PC-9 (cell line): Measurements from ENCODE around the gene COL4A1. TPM values are rescaled to one million over a fixed set of nuclear protein-coding genes. Genes with fewer than 3 reads are reported as not detected.

ENCODE experiments used
- BruUV-seq: library from RNA; stranded (reverse); fragments of 400-500 nt; replicated peaks from 2 replicates; lab custom pipeline; 2021; lab: Mats Ljungman, UMichigan
- CTCF ChIA-PET: fragments of 300-600 bp; sonication (Branson Sonifier 250); formaldehyde crosslinking; loops from one replicate; lab custom pipeline; 2022; ENCODE audit warnings: antibody characterized with exemption; lab: Charles Lee
- POLR2A ChIA-PET: fragments of 300-600 bp; sonication (Branson Sonifier 250); formaldehyde crosslinking; loops from one replicate; lab custom pipeline; 2022; ENCODE audit warnings: antibody characterized with exemption; ENCODE audit not compliant: unreplicated experiment; lab: Charles Lee
- DNase-seq, 2 experiments: peaks; one replicate each; pipeline versions ENCODE4 v3.0.0 to v3.0.0-alpha.2; 2015 to 2022; ENCODE audit warnings: mixed read lengths in 1 of 2
- H2AFZ ChIP-seq: fragments of 200-600 bp; sonication (generic); 2 replicates; pipeline ENCODE4 v1.8.1; 2017; ENCODE audit warnings: antibody characterized with exemption
- H3F3A ChIP-seq: fragments of 200-600 bp; sonication (generic); 2 replicates; pipeline ENCODE4 v1.8.1; 2017; ENCODE audit warnings: antibody characterized with exemption, mild to moderate bottlenecking, low read depth; ENCODE audit not compliant: insufficient read depth
- H3K27ac ChIP-seq: fragments of 200-600 bp; sonication (generic); 2 replicates; pipeline ENCODE4 v1.6.1; 2016; ENCODE audit warnings: mixed run types
- H3K27me3 ChIP-seq: fragments of 200-600 bp; sonication (generic); 2 replicates; pipeline ENCODE4 v1.6.1; 2016; ENCODE audit warnings: low read depth, mixed run types; ENCODE audit not compliant: insufficient read depth
- H3K36me3 ChIP-seq: fragments of 200-600 bp; sonication (generic); 2 replicates; pipeline ENCODE4 v1.6.1; 2016; ENCODE audit warnings: low read depth, mixed run types
- H3K4me1 ChIP-seq: fragments of 200-600 bp; sonication (generic); replicated peaks from 2 replicates; pipeline ENCODE4 v1.6.1; 2016; ENCODE audit warnings: mixed run types; ENCODE audit not compliant: insufficient read depth
- H3K4me2 ChIP-seq: fragments of 200-600 bp; sonication (generic); 2 replicates; pipeline ENCODE4 v1.6.1; 2017; ENCODE audit warnings: mixed run types
- H3K4me3 ChIP-seq: fragments of 200-600 bp; sonication (generic); 2 replicates; pipeline ENCODE4 v1.6.1; 2016; ENCODE audit warnings: mixed run types
- H3K79me2 ChIP-seq: fragments of 200-600 bp; sonication (generic); 2 replicates; pipeline ENCODE4 v1.6.1; 2017; ENCODE audit warnings: low read depth, mixed run types
- H3K9me2 ChIP-seq: fragments of 200-600 bp; sonication (generic); 2 replicates; pipeline ENCODE4 v1.8.1; 2017; ENCODE audit warnings: mild to moderate bottlenecking; ENCODE audit not compliant: insufficient read depth
- H3K9me3 ChIP-seq: fragments of 200-600 bp; sonication (generic); 2 replicates; pipeline ENCODE4 v1.8.1; 2016; ENCODE audit warnings: low read depth; ENCODE audit not compliant: insufficient read depth
- H4K20me1 ChIP-seq: fragments of 200-600 bp; sonication (generic); 2 replicates; pipeline ENCODE4 v1.8.1; 2017; ENCODE audit not compliant: insufficient read depth
- CTCF ChIP-seq: fragments of 200-600 bp; sonication (generic); conservative IDR thresholded peaks from 2 replicates; pipeline ENCODE4 v1.6.1; 2017; ENCODE audit warnings: mixed run types, antibody characterized with exemption, mild to moderate bottlenecking, moderate library complexity
- EZH2 ChIP-seq: fragments of 200-600 bp; sonication (generic); IDR thresholded peaks from 2 replicates; pipeline ENCODE4 v1.8.0; 2017; ENCODE audit warnings: antibody characterized with exemption, low read depth
- intact Hi-C: fragments of 100-400 bp; cut with micrococcal nuclease; formaldehyde crosslinking; loops from one replicate; pipeline ENCODE4 v1.10.0; 2022; ENCODE audit not compliant: unreplicated experiment
- total RNA-seq: library from RNA; stranded (reverse); gene quantifications from 2 replicates; pipeline ENCODE4 v1.2.3, GENCODE V29; 2021

Gene COL4A1
- total RNA-seq, 1 experiment from 2014 or later = 24.5 TPM

- Histone ChIP-seq H3K36me3 (no peaks in the 10 kb centered on the region), H3K4me1 (peaks cover 29% of the 10 kb centered on the region), H3F3A (peaks cover 30% of the 10 kb centered on the region), H3K9me3 (no peaks in the 10 kb centered on the region), H3K4me3 (no peak overlapping the region), H3K27me3 (no peaks in the 10 kb centered on the region), H4K20me1 (no peaks in the 10 kb centered on the region), H3K27ac (peak overlapping the region; percentile 60), H3K79me2 (no peaks in the 10 kb centered on the region), H3K9me2 (no peaks in the 10 kb centered on the region), H3K4me2 (peak overlapping the region; percentile 48), H2AFZ (peak overlapping the region; percentile 56)
- intact Hi-C loops = loop anchor here (1.0 to 10.0 kb wide), 7 partner anchors 121 to 679 kb away; partner anchors contain the start of gene ING1
- TF ChIP-seq EZH2 (no peak), CTCF (no peak)
- BruUV-seq = no TSS peak
- DNase-seq = peak in 1 of 2 experiments; percentile 94
- ChIA-PET POLR2A (no interaction called here), CTCF (interaction anchor here (0.6 kb wide), 1 partner anchor 220 kb away, joined by 5 read pairs; no protein-coding TSS in a partner anchor)
Measured at GRCh38 chr13:110225609-110226574, 81.1 kb downstream of the COL4A1 start.

- H3K4me2 ChIP-seq = no peak overlapping the region
- no peak for TF ChIP-seq EZH2
- TF ChIP-seq CTCF = no peak
- intact Hi-C loops = loop anchor here (5.0 to 10.0 kb wide), 4 partner anchors 302 to 680 kb away; partner anchors contain the start of gene ING1
- H3K9me3 ChIP-seq = no peaks in the 10 kb centered on the region
- no peaks in the 10 kb centered on the region for H4K20me1 ChIP-seq
- H3K27me3 ChIP-seq = no peaks in the 10 kb centered on the region
- no peaks in the 10 kb centered on the region for H3K79me2 ChIP-seq
- H3K9me2 ChIP-seq = no peaks in the 10 kb centered on the region
- H3K4me3 ChIP-seq = no peak overlapping the region
- DNase-seq = peak in 1 of 2 experiments; percentile 30
- BruUV-seq = no TSS peak
- H2AFZ ChIP-seq = no peak overlapping the region
- CTCF ChIA-PET = no interaction called here
- H3K4me1 ChIP-seq = peaks cover 24% of the 10 kb centered on the region
- H3K36me3 ChIP-seq = no peaks in the 10 kb centered on the region
- H3F3A ChIP-seq = peaks cover 30% of the 10 kb centered on the region
- POLR2A ChIA-PET = no interaction called here
- H3K27ac ChIP-seq = no peak overlapping the region
Measured at GRCh38 chr13:110225003-110225402, 82.0 kb downstream of the COL4A1 start.

GRCh38 chr13:110224519-110224918 is 82.4 kb downstream of the COL4A1 start:
- no peaks in the 10 kb centered on the region for H3K36me3 ChIP-seq

More at GRCh38 chr13:110224519-110224918, 82.4 kb downstream of the COL4A1 start:
- Histone ChIP-seq H3K4me1 (peaks cover 24% of the 10 kb centered on the region), H3K9me2 (no peaks in the 10 kb centered on the region), H3K27ac (no peak overlapping the region), H3K27me3 (no peaks in the 10 kb centered on the region), H4K20me1 (no peaks in the 10 kb centered on the region), H3K79me2 (no peaks in the 10 kb centered on the region), H2AFZ (no peak overlapping the region), H3K9me3 (no peaks in the 10 kb centered on the region), H3F3A (peaks cover 30% of the 10 kb centered on the region), H3K4me2 (no peak overlapping the region), H3K4me3 (no peak overlapping the region)
- peak in 1 of 2 experiments; percentile 8 for DNase-seq
- POLR2A ChIA-PET = no interaction called here
- intact Hi-C loops = loop anchor here (5.0 to 10.0 kb wide), 6 partner anchors 370 to 993 kb away; partner anchors contain the start of gene ING1
- TF ChIP-seq CTCF (no peak), EZH2 (no peak)
- BruUV-seq = no TSS peak
- CTCF ChIA-PET = no interaction called here
